ENCODE data around the gene SIGLEC1. TPM values are rescaled to one million over a fixed set of nuclear protein-coding genes. Genes with fewer than 3 reads are reported as not detected.

The SIGLEC1 gene
- total RNA-seq, 1 experiment from 2014 or later, result not detected

DNA sequence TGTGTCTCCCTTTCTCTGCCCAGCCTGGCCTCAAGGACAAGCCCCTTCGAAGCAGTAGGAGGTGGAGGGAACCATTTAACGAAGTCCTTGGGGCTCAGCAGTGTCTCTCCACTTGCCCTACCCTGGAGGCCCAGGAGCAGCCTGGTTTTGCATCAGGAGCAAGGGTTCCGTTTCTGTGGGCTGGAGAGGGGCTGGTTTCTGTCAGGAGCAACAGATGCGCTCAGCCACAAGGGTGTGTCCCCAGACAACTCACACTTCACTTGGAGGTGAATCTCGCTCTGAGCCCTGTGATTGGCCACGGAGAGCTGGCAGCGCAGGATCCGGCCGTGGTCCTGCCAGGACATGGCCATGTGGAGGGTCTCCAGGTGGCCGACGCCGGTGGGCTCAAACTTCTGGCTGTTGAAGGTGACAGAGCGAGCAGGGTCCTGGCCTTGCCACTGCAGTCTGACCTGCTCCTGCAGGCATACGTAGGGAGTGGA lies 6.9 kb downstream of the SIGLEC1 start:
- POLR2A ChIA-PET (ENCODE audit: unreplicated experiment), result no interaction called here
- intact Hi-C loops (cut with micrococcal nuclease), result no loop called here
- Histone ChIP-seq H3K4me3 (ENCODE audit: low read length) (no peak overlapping the region), H3K9me2 (replicated peaks; ENCODE audit: low read length) (no peaks in the 10 kb centered on the region), H4K20me1 (ENCODE audit: low read length) (no peaks in the 10 kb centered on the region), H3K36me3 (ENCODE audit: low read depth, low read length) (no peaks in the 10 kb centered on the region), H2AFZ (ENCODE audit: low read length) (no peak overlapping the region), H3F3A (ENCODE audit: low read length, unreplicated experiment) (no peaks in the 10 kb centered on the region), H3K27me3 (ENCODE audit: low read length) (no peaks in the 10 kb centered on the region), H3K9me3 (ENCODE audit: low read length) (no peaks in the 10 kb centered on the region), H3K27ac (ENCODE audit: low read length) (no peak overlapping the region), H3K9ac (ENCODE audit: low read length) (no peak overlapping the region), H3K4me1 (ENCODE audit: insufficient read depth, low read length) (no peaks in the 10 kb centered on the region), H3K79me2 (ENCODE audit: low read length) (no peaks in the 10 kb centered on the region), H3K4me2 (ENCODE audit: low read length) (no peak overlapping the region)
- TF ChIP-seq CTCF (conservative IDR thresholded peaks at IDR 0.05; ENCODE audit: low read depth, low read length) (no peak), EZH2 (IDR thresholded peaks at IDR 0.05; ENCODE audit: low read length, unreplicated experiment) (no peak), EZH2phosphoT487 (IDR thresholded peaks at IDR 0.05; ENCODE audit: borderline replicate concordance, low read length) (no peak)
- ATAC-seq, result no peak
- no peak for DNase-seq
- CTCF ChIA-PET, result no interaction called here
- BruUV-seq (replicated peaks), result no TSS peak

DNA sequence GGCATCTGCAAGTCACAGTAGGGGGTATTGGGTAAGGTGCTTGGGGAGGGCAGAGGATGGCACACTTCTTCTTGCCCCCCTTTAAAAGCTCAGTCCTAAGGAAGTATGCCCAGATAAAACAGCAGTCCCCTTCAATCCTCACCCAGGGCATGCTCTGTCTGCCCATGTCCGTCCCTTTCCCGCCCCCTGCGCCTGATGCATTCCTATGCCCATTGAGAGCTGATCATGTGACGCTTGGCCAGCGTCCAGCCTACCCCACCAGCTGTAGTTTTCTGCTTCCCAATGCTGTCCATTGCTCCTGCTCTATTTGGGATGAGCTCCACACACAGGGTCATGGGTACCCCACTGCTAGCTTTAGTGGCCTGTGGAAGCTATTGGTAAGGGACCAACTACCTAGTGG lies 8.3 kb downstream of the SIGLEC1 start:
- H3K27ac ChIP-seq (ENCODE audit: low read length), result no peak overlapping the region
- no peaks in the 10 kb centered on the region for H3K36me3 ChIP-seq (ENCODE audit: low read depth, low read length)
- H3K9ac ChIP-seq (ENCODE audit: low read length), result no peak overlapping the region
- ATAC-seq (no peak), DNase-seq (no peak)
- no peaks in the 10 kb centered on the region for H3K27me3 ChIP-seq (ENCODE audit: low read length)
- H3K9me2 ChIP-seq (replicated peaks; ENCODE audit: low read length), result no peaks in the 10 kb centered on the region
- H3K4me3 ChIP-seq (ENCODE audit: low read length), result no peak overlapping the region
- no peaks in the 10 kb centered on the region for H3K4me1 ChIP-seq (ENCODE audit: insufficient read depth, low read length)
- no TSS peak for BruUV-seq (replicated peaks)
- intact Hi-C loops (cut with micrococcal nuclease), result no loop called here
- no peaks in the 10 kb centered on the region for H4K20me1 ChIP-seq (ENCODE audit: low read length)
- CTCF ChIA-PET, result interaction anchor here (0.7 kb wide), 1 partner anchor 33 kb away, joined by 3 read pairs; no protein-coding TSS in a partner anchor
- POLR2A ChIA-PET (ENCODE audit: unreplicated experiment), result no interaction called here
- H3K4me2 ChIP-seq (ENCODE audit: low read length), result no peak overlapping the region
- no peak overlapping the region for H2AFZ ChIP-seq (ENCODE audit: low read length)
- no peaks in the 10 kb centered on the region for H3K9me3 ChIP-seq (ENCODE audit: low read length)
- no peaks in the 10 kb centered on the region for H3K79me2 ChIP-seq (ENCODE audit: low read length)
- no peaks in the 10 kb centered on the region for H3F3A ChIP-seq (ENCODE audit: low read length, unreplicated experiment)
- TF ChIP-seq CTCF (conservative IDR thresholded peaks at IDR 0.05; ENCODE audit: low read depth, low read length) (no peak), EZH2phosphoT487 (IDR thresholded peaks at IDR 0.05; ENCODE audit: borderline replicate concordance, low read length) (no peak), EZH2 (IDR thresholded peaks at IDR 0.05; ENCODE audit: low read length, unreplicated experiment) (no peak)

DNA sequence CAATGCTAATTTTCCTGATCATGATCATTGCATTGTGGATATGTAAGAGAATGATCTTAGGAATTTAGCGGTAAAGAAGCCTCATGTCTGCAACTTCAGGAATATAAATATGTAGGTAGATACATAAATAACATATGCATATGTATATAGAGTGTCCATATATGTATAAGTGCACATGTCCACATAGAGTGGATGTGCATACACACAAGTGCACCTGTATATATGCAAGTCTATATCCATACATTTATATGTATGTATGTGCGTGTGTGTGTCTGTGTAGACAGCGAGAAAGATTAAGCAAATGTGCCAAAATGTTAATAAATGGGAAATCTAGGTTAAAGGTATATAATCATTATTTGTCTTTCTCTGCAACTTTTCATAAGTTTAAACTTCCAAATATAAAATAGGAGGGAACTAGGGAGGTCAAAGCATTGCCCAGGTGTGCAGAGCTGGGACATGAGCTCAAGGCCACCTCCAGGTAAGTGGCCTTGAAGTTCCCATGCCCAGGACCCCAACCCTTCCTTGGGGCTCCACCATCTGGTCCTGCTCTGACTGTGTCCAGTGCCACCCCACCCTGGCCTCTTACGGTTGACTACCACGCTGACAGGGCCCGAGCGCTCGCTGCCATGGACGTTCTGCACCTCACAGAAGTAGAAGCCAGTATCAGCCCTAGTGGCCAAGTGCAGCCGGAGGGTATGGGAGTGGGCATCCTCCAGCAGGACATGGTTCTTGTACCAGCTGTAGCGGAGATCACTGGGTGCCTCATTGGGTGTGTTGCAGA lies 9.6 kb downstream of the SIGLEC1 start:
- Histone ChIP-seq H3K9ac (ENCODE audit: low read length) (no peak overlapping the region), H3K4me2 (ENCODE audit: low read length) (no peak overlapping the region), H3K9me2 (replicated peaks; ENCODE audit: low read length) (no peaks in the 10 kb centered on the region), H3K79me2 (ENCODE audit: low read length) (no peaks in the 10 kb centered on the region), H2AFZ (ENCODE audit: low read length) (no peak overlapping the region), H3K36me3 (ENCODE audit: low read depth, low read length) (no peaks in the 10 kb centered on the region), H3K4me3 (ENCODE audit: low read length) (no peak overlapping the region), H3K4me1 (ENCODE audit: insufficient read depth, low read length) (no peaks in the 10 kb centered on the region), H3F3A (ENCODE audit: low read length, unreplicated experiment) (no peaks in the 10 kb centered on the region), H3K27me3 (ENCODE audit: low read length) (no peaks in the 10 kb centered on the region), H3K9me3 (ENCODE audit: low read length) (no peaks in the 10 kb centered on the region), H3K27ac (ENCODE audit: low read length) (no peak overlapping the region), H4K20me1 (ENCODE audit: low read length) (no peaks in the 10 kb centered on the region)
- no TSS peak for BruUV-seq (replicated peaks)
- DNase-seq (no peak), ATAC-seq (no peak)
- TF ChIP-seq EZH2 (IDR thresholded peaks at IDR 0.05; ENCODE audit: low read length, unreplicated experiment) (no peak), EZH2phosphoT487 (IDR thresholded peaks at IDR 0.05; ENCODE audit: borderline replicate concordance, low read length) (no peak), CTCF (conservative IDR thresholded peaks at IDR 0.05; ENCODE audit: low read depth, low read length) (no peak)
- ChIA-PET CTCF (no interaction called here), POLR2A (ENCODE audit: unreplicated experiment) (no interaction called here)
- intact Hi-C loops (cut with micrococcal nuclease), result no loop called here
